ENCODE data around the gene FMN1. TPM values are rescaled to one million over a fixed set of nuclear protein-coding genes. Genes with fewer than 3 reads are reported as not detected.

FMN1 gene
- total and polyA plus RNA-seq, 10 of the 15 experiments (the other 5 are each of a cell fraction or from before 2014, with no cell fraction given) = 0.05 to 0.16 (median 0.08) TPM; not detected in 4

- TF ChIP-seq REST (IDR thresholded peaks at IDR 0.05; ENCODE audit: low read depth, low read length) (no peak), BMI1 (IDR thresholded peaks at IDR 0.05; ENCODE audit: borderline replicate concordance) (no peak), PAX5 (IDR thresholded peaks at IDR 0.05; ENCODE audit: borderline replicate concordance, low read depth, low read length) (0 out of 2 replicates have a peak, but pooled peaks have one; percentile 20), FOXM1 (IDR thresholded peaks at IDR 0.05; ENCODE audit: low read depth, low read length) (no peak), E2F4 (IDR thresholded peaks at IDR 0.05; ENCODE audit: low read depth, low read length) (no peak)
Measured at GRCh38 chr15:32899126-32899596, 295.4 kb downstream of the FMN1 start (continued).

GRCh38 chr15:32898414-32898813 lies 296.1 kb downstream of the FMN1 start:
- CTCF ChIA-PET = interaction anchor here (1.3 to 2.8 kb wide), 7 partner anchors 10 to 235 kb away, joined by 3 to 18 read pairs (median 5); no protein-coding TSS in a partner anchor
- H2AFZ ChIP-seq (ENCODE audit: control insufficient read depth, low read depth, low read length) = no peak overlapping the region
- BruUV-seq (replicated peaks) = no TSS peak
- WGBS (ENCODE audit: insufficient coverage, insufficient replicate concordance, low lambda C conversion rate, missing lambda C conversion rate) = 26% methylated on average over 4 of the region's 4 CpGs
- no peaks in the 10 kb centered on the region for H3K79me2 ChIP-seq (ENCODE audit: control insufficient read depth, insufficient read depth, low read length)
- in situ Hi-C loops (cut with MboI) (no loop called here), intact Hi-C loops (cut with micrococcal nuclease; ENCODE audit: unreplicated experiment) (no loop called here)
- FAIRE-seq = peak; percentile 38
- H4K20me1 ChIP-seq (ENCODE audit: control insufficient read depth, insufficient read depth) = no peaks in the 10 kb centered on the region
- 0 out of 4 replicates have a peak, but pooled peaks cover 0 to 1% of the 10 kb centered on the region in 2 experiments for H3K27me3 ChIP-seq (replicated peaks in 1 of 2; ENCODE audit: control insufficient read depth in 2 of 2, insufficient read depth in 2 of 2, low read length in 1 of 2)
- no peak for DNase-seq (ENCODE audit: low read depth, low spot score)
- no peak overlapping the region for H3K9ac ChIP-seq (ENCODE audit: control insufficient read depth, insufficient read depth, low read length)
- peak; percentile 83 for ATAC-seq
- no peaks in the 10 kb centered on the region for H3K36me3 ChIP-seq (ENCODE audit: control insufficient read depth in 2 of 2, insufficient read depth in 2 of 2, low read length in 1 of 2)
- H3K4me1 ChIP-seq (ENCODE audit: control insufficient read depth, insufficient read depth, low read length) = no peaks in the 10 kb centered on the region; the same call in 1 of the 2 replicates
- H3K4me3 ChIP-seq = no peak overlapping the region
- H3K4me2 ChIP-seq (ENCODE audit: control insufficient read depth, insufficient read depth) = no peak overlapping the region
- no peaks in the 10 kb centered on the region for H3K9me3 ChIP-seq (replicated peaks; ENCODE audit: control insufficient read depth, insufficient read depth, low read length)
- RAD21 ChIA-PET (ENCODE audit: unreplicated experiment) = interaction anchor here (1.2 to 3.9 kb wide), 4 partner anchors 10 to 57 kb away, joined by 5 to 20 read pairs (median 10); no protein-coding TSS in a partner anchor
- no peak overlapping the region for H3K27ac ChIP-seq (ENCODE audit: control insufficient read depth, insufficient read depth)
- POLR2A ChIA-PET = interaction anchor here (0.5 kb wide), 1 partner anchor 87 kb away, joined by 5 read pairs; no protein-coding TSS in a partner anchor
- SMC1A ChIA-PET (ENCODE audit: uncharacterized antibody, unreplicated experiment) = interaction anchor here (0.9 to 2.5 kb wide), 6 partner anchors 10 to 58 kb away, joined by 3 to 15 read pairs (median 4); no protein-coding TSS in a partner anchor
- 0 out of 2 replicates have a peak, but pooled peaks have one; percentile 31 for TF ChIP-seq RAD21 (IDR thresholded peaks at IDR 0.05; ENCODE audit: insufficient read depth, low read depth, low read length)
- peak; percentile 25; the same call in 1 of the 2 replicates for TF ChIP-seq SMC3 (IDR thresholded peaks at IDR 0.05; ENCODE audit: borderline replicate concordance, low read length)
- TF ChIP-seq ZBTB40 (IDR thresholded peaks at IDR 0.05; ENCODE audit: borderline replicate concordance) = no peak
- no peak for TF ChIP-seq USF1 (IDR thresholded peaks at IDR 0.05; ENCODE audit: borderline replicate concordance, extremely low read length, insufficient read depth, low read depth, low read length)

Data from GM12878 (cell line).